HEK293 (cell line): Measurements from ENCODE around the gene XCL1.

ENCODE experiments used
- CTCF ChIA-PET: fragments of 350-600 bp; formaldehyde crosslinking; extraction: SDS; loops from one replicate; lab custom pipeline; 2021; ENCODE audit warnings: antibody characterized with exemption; lab: Yijun Ruan, JAX
- POLR2A ChIA-PET: fragments of 300-600 bp; formaldehyde crosslinking; extraction: SDS; loops from one replicate; lab custom pipeline; 2020; ENCODE audit warnings: antibody characterized with exemption, inconsistent platforms; lab: Yijun Ruan, JAX
- H3K27ac ChIP-seq: fragments of 200-500 bp; sonication (Bioruptor generic); 2 replicates; pipeline ENCODE4 v1.5.1; 2014; ENCODE audit warnings: low read depth, low read length, control low read depth, inconsistent platforms; ENCODE audit errors: extremely low read depth
- H3K36me3 ChIP-seq, 2 experiments: fragments of 200-500 bp in 1 of 2; sonication (Bioruptor generic) in 1 of 2; 1 replicate in 1 of 2; 2 replicates in 1 of 2; pipeline ENCODE4 v1.5.1; 2014 to 2017; ENCODE audit warnings: inconsistent platforms in 2 of 2, low read length in 2 of 2; ENCODE audit not compliant: control insufficient read depth in 2 of 2, insufficient read depth in 1 of 2
- H3K4me1 ChIP-seq: fragments of 200-500 bp; sonication (Bioruptor generic); 2 replicates; pipeline ENCODE4 v1.5.1; 2014; ENCODE audit warnings: mild to moderate bottlenecking, low read length, inconsistent platforms; ENCODE audit not compliant: control insufficient read depth, insufficient read depth
- H3K4me3 ChIP-seq: 2 replicates; pipeline ENCODE4 v1.5.1; 2011; ENCODE audit warnings: low read depth, mild to moderate bottlenecking, control low read depth, low read length, moderate library complexity
- H3K9me3 ChIP-seq: fragments of 200-500 bp; sonication (Bioruptor generic); 2 replicates; pipeline ENCODE4 v1.5.1; 2014; ENCODE audit warnings: low read depth, low read length, inconsistent platforms; ENCODE audit not compliant: control insufficient read depth, insufficient read depth
- BCL11A ChIP-seq: fragments of 450-650 bp; formaldehyde crosslinking; IDR thresholded peaks from 2 replicates; pipeline ENCODE4 v1.5.1; 2016; ENCODE audit warnings: low read depth, missing biosample characterization, missing genetic modification characterization
- OSR2 ChIP-seq: fragments of 450-650 bp; formaldehyde crosslinking; IDR thresholded peaks from 2 replicates; pipeline ENCODE4 v1.5.1; 2016; ENCODE audit warnings: missing biosample characterization, missing genetic modification characterization
- RBAK ChIP-seq: fragments of 450-650 bp; formaldehyde crosslinking; IDR thresholded peaks from 2 replicates; pipeline ENCODE4 v1.5.1; 2016; ENCODE audit warnings: missing biosample characterization, missing genetic modification characterization
- SCRT2 ChIP-seq: fragments of 450-650 bp; formaldehyde crosslinking; IDR thresholded peaks from 2 replicates; pipeline ENCODE4 v1.5.1; 2016; ENCODE audit warnings: missing biosample characterization, missing genetic modification characterization
- ZBTB20 ChIP-seq: fragments of 450-650 bp; formaldehyde crosslinking; IDR thresholded peaks from 2 replicates; pipeline ENCODE4 v1.5.1; 2016; ENCODE audit warnings: missing biosample characterization, missing genetic modification characterization
- ZNF214 ChIP-seq: fragments of 450-650 bp; formaldehyde crosslinking; IDR thresholded peaks from 2 replicates; pipeline ENCODE4 v1.5.1; 2017; ENCODE audit warnings: missing biosample characterization, mild to moderate bottlenecking, missing genetic modification characterization, borderline replicate concordance
- ZNF341 ChIP-seq: fragments of 450-650 bp; formaldehyde crosslinking; IDR thresholded peaks from 2 replicates; pipeline ENCODE4; 2016; ENCODE audit warnings: low read depth, missing biosample characterization, missing genetic modification characterization
- ZNF513 ChIP-seq: fragments of 450-650 bp; IDR thresholded peaks from 2 replicates; pipeline ENCODE4 v1.5.1; 2018; ENCODE audit warnings: missing biosample characterization, missing genetic modification characterization
- ZNF518A ChIP-seq: fragments of 450-650 bp; formaldehyde crosslinking; conservative IDR thresholded peaks from 2 replicates; pipeline ENCODE4 v1.5.1; 2016; ENCODE audit warnings: low read depth, missing biosample characterization, missing genetic modification characterization
- ZNF76 ChIP-seq: fragments of 450-650 bp; formaldehyde crosslinking; IDR thresholded peaks from 2 replicates; pipeline ENCODE4; 2016; ENCODE audit warnings: low read depth, missing biosample characterization, missing genetic modification characterization, borderline replicate concordance
- ZNF792 ChIP-seq: fragments of 450-650 bp; formaldehyde crosslinking; IDR thresholded peaks from 2 replicates; pipeline ENCODE4 v1.5.1; 2016; ENCODE audit warnings: missing biosample characterization, missing genetic modification characterization
- ZNF843 ChIP-seq: fragments of 450-650 bp; formaldehyde crosslinking; IDR thresholded peaks from 2 replicates; pipeline ENCODE4 v1.5.1; 2016; ENCODE audit warnings: missing biosample characterization, missing genetic modification characterization
- TF ChIP-seq, protein P1 (sequence below): fragments of 450-650 bp; formaldehyde crosslinking; IDR thresholded peaks from 2 replicates; pipeline ENCODE4 v1.5.1; 2017; ENCODE audit warnings: missing biosample characterization, missing genetic modification characterization

XCL1 gene

GRCh38 chr1:168552961-168553360 lies 23.4 kb upstream of the XCL1 start (continued):
- no peak for TF ChIP-seq ZNF518A (tag by site-specific recombination)
- no peak for TF ChIP-seq BCL11A (tag by site-specific recombination)
- TF ChIP-seq ZBTB20 = no peak
- TF ChIP-seq, protein P1, sequence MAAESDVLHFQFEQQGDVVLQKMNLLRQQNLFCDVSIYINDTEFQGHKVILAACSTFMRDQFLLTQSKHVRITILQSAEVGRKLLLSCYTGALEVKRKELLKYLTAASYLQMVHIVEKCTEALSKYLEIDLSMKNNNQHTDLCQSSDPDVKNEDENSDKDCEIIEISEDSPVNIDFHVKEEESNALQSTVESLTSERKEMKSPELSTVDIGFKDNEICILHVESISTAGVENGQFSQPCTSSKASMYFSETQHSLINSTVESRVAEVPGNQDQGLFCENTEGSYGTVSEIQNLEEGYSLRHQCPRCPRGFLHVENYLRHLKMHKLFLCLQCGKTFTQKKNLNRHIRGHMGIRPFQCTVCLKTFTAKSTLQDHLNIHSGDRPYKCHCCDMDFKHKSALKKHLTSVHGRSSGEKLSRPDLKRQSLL (tag by site-specific recombination) = no peak

GRCh38 chr1:168553680-168554553 lies 22.5 kb upstream of the XCL1 start:
- Histone ChIP-seq H3K9me3 (no peaks in the 10 kb centered on the region), H3K4me1 (peaks cover 3% of the 10 kb centered on the region; the same call in 1 of the 2 replicates), H3K36me3 (no peaks in the 10 kb centered on the region), H3K27ac (no peak overlapping the region), H3K4me3 (no peak overlapping the region)
- ChIA-PET CTCF (interaction anchor here (0.6 kb wide), 2 partner anchors 125 to 211 kb away, joined by 3 to 4 read pairs; no protein-coding TSS in a partner anchor), POLR2A (no interaction called here)
- TF ChIP-seq ZNF792 (tag by site-specific recombination) = no peak
- no peak for TF ChIP-seq ZNF76 (tag by site-specific recombination)
- TF ChIP-seq ZNF341 (tag by site-specific recombination) = no peak
- no peak for TF ChIP-seq SCRT2 (tag by site-specific recombination)
- no peak for TF ChIP-seq ZNF843 (tag by site-specific recombination)
- no peak for TF ChIP-seq RBAK (tag by site-specific recombination)
- no peak for TF ChIP-seq OSR2 (tag by site-specific recombination)
- no peak for TF ChIP-seq ZNF513 (tag by site-specific recombination)
- no peak for TF ChIP-seq ZNF214 (tag by site-specific recombination)
